ENCODE data around the gene CRMP1. TPM values are rescaled to one million over a fixed set of nuclear protein-coding genes. Genes with fewer than 3 reads are reported as not detected.

CRMP1 gene
- total RNA-seq, 1 experiment from 2014 or later, result 134 TPM

DNA sequence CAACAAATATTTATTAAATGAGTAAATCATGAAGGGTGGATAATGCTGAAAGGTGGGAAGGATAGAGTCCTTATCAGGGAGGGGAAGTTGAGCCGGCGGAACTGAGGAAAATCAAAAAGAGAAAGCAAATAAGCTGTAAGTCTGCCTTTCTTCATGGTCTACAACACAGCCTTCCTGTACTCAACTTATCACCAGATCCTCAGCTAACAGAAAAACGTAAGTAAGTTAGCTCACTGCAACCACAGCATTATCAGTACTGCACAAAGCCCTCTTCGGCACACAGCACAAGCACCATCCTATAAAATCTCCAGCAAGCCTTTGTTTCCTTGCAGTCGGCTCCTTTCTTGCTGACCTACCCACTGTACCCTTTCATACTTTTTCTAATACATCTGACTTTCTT is 70.3 kb downstream of the CRMP1 start:
- no peak overlapping the region for H3K4me3 Mint-ChIP-seq
- no peak overlapping the region for H3K27ac Mint-ChIP-seq
- no peaks in the 10 kb centered on the region; the same call in 1 of the 2 replicates for H3K4me1 Mint-ChIP-seq
- no peak for DNase-seq (ENCODE audit: low spot score)
- no peak for ATAC-seq
- ChIA-PET POLR2A (no interaction called here), CTCF (interaction anchor here (1.0 to 5.0 kb wide), 4 partner anchors 10 to 157 kb away, joined by 3 to 63 read pairs (median 12); no protein-coding TSS in a partner anchor)
- H3K36me3 Mint-ChIP-seq, result peaks cover 86% of the 10 kb centered on the region
- TF ChIP-seq JAZF1 (CRISPR knock-in tag; IDR thresholded peaks at IDR 0.05) (no peak), MXD4 (CRISPR knock-in tag; IDR thresholded peaks at IDR 0.05; ENCODE audit: borderline replicate concordance) (no peak), TEAD4 (CRISPR knock-in tag; IDR thresholded peaks at IDR 0.05) (no peak), NR3C1 (CRISPR knock-in tag; conservative IDR thresholded peaks at IDR 0.05; ENCODE audit: low read depth) (no peak), USF2 (CRISPR knock-in tag; IDR thresholded peaks at IDR 0.05) (no peak), SP1 (CRISPR knock-in tag; conservative IDR thresholded peaks at IDR 0.05) (no peak), PRRX2 (CRISPR knock-in tag; IDR thresholded peaks at IDR 0.05) (no peak), ESRRA (CRISPR knock-in tag; IDR thresholded peaks at IDR 0.05; ENCODE audit: borderline replicate concordance) (no peak), FOXK1 (CRISPR knock-in tag; IDR thresholded peaks at IDR 0.05) (no peak), FOXJ3 (CRISPR knock-in tag; IDR thresholded peaks at IDR 0.05; ENCODE audit: borderline replicate concordance) (no peak)
- no peaks in the 10 kb centered on the region for H3K9me3 Mint-ChIP-seq
- H3K27me3 Mint-ChIP-seq (ENCODE audit: low read depth), result no peaks in the 10 kb centered on the region

GRCh38 chr4:5821665-5822358 is 71.1 kb downstream of the CRMP1 start:
- Mint-ChIP-seq H3K4me3 (no peak overlapping the region), H3K9me3 (no peaks in the 10 kb centered on the region), H3K4me1 (no peaks in the 10 kb centered on the region; the same call in 1 of the 2 replicates), H3K27me3 (ENCODE audit: low read depth) (no peaks in the 10 kb centered on the region), H3K27ac (no peak overlapping the region), H3K36me3 (peaks cover 87% of the 10 kb centered on the region)
- POLR2A ChIA-PET, result no interaction called here
- ATAC-seq (peak; percentile 72), DNase-seq (ENCODE audit: low spot score) (peak; percentile 71)
- TF ChIP-seq EMX1 (CRISPR knock-in tag; IDR thresholded peaks at IDR 0.05), result 0 out of 2 replicates have a peak, but pooled peaks have one; percentile 17
- no peak for TF ChIP-seq NR3C1 (CRISPR knock-in tag; conservative IDR thresholded peaks at IDR 0.05; ENCODE audit: low read depth)
- TF ChIP-seq TCF7 (CRISPR knock-in tag; IDR thresholded peaks at IDR 0.05; ENCODE audit: low read depth), result no peak
- TF ChIP-seq FOXP1 (CRISPR knock-in tag; IDR thresholded peaks at IDR 0.05; ENCODE audit: borderline replicate concordance), result no peak
- TF ChIP-seq ZBTB43 (CRISPR knock-in tag; IDR thresholded peaks at IDR 0.05), result no peak
- no peak for TF ChIP-seq NFE2L1 (CRISPR knock-in tag; IDR thresholded peaks at IDR 0.05)
- TF ChIP-seq, protein P1, sequence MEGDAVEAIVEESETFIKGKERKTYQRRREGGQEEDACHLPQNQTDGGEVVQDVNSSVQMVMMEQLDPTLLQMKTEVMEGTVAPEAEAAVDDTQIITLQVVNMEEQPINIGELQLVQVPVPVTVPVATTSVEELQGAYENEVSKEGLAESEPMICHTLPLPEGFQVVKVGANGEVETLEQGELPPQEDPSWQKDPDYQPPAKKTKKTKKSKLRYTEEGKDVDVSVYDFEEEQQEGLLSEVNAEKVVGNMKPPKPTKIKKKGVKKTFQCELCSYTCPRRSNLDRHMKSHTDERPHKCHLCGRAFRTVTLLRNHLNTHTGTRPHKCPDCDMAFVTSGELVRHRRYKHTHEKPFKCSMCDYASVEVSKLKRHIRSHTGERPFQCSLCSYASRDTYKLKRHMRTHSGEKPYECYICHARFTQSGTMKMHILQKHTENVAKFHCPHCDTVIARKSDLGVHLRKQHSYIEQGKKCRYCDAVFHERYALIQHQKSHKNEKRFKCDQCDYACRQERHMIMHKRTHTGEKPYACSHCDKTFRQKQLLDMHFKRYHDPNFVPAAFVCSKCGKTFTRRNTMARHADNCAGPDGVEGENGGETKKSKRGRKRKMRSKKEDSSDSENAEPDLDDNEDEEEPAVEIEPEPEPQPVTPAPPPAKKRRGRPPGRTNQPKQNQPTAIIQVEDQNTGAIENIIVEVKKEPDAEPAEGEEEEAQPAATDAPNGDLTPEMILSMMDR (IDR thresholded peaks at IDR 0.05), result peak; percentile 93
- TF ChIP-seq TP53 (CRISPR knock-in tag; IDR thresholded peaks at IDR 0.05), result no peak
- TF ChIP-seq, protein P2, sequence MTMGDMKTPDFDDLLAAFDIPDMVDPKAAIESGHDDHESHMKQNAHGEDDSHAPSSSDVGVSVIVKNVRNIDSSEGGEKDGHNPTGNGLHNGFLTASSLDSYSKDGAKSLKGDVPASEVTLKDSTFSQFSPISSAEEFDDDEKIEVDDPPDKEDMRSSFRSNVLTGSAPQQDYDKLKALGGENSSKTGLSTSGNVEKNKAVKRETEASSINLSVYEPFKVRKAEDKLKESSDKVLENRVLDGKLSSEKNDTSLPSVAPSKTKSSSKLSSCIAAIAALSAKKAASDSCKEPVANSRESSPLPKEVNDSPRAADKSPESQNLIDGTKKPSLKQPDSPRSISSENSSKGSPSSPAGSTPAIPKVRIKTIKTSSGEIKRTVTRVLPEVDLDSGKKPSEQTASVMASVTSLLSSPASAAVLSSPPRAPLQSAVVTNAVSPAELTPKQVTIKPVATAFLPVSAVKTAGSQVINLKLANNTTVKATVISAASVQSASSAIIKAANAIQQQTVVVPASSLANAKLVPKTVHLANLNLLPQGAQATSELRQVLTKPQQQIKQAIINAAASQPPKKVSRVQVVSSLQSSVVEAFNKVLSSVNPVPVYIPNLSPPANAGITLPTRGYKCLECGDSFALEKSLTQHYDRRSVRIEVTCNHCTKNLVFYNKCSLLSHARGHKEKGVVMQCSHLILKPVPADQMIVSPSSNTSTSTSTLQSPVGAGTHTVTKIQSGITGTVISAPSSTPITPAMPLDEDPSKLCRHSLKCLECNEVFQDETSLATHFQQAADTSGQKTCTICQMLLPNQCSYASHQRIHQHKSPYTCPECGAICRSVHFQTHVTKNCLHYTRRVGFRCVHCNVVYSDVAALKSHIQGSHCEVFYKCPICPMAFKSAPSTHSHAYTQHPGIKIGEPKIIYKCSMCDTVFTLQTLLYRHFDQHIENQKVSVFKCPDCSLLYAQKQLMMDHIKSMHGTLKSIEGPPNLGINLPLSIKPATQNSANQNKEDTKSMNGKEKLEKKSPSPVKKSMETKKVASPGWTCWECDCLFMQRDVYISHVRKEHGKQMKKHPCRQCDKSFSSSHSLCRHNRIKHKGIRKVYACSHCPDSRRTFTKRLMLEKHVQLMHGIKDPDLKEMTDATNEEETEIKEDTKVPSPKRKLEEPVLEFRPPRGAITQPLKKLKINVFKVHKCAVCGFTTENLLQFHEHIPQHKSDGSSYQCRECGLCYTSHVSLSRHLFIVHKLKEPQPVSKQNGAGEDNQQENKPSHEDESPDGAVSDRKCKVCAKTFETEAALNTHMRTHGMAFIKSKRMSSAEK (CRISPR knock-in tag; IDR thresholded peaks at IDR 0.05; ENCODE audit: borderline replicate concordance), result peak; percentile 89; the same call in 1 of the 2 replicates
- TF ChIP-seq, protein P3, sequence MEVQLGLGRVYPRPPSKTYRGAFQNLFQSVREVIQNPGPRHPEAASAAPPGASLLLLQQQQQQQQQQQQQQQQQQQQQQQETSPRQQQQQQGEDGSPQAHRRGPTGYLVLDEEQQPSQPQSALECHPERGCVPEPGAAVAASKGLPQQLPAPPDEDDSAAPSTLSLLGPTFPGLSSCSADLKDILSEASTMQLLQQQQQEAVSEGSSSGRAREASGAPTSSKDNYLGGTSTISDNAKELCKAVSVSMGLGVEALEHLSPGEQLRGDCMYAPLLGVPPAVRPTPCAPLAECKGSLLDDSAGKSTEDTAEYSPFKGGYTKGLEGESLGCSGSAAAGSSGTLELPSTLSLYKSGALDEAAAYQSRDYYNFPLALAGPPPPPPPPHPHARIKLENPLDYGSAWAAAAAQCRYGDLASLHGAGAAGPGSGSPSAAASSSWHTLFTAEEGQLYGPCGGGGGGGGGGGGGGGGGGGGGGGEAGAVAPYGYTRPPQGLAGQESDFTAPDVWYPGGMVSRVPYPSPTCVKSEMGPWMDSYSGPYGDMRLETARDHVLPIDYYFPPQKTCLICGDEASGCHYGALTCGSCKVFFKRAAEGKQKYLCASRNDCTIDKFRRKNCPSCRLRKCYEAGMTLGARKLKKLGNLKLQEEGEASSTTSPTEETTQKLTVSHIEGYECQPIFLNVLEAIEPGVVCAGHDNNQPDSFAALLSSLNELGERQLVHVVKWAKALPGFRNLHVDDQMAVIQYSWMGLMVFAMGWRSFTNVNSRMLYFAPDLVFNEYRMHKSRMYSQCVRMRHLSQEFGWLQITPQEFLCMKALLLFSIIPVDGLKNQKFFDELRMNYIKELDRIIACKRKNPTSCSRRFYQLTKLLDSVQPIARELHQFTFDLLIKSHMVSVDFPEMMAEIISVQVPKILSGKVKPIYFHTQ (CRISPR knock-in tag; IDR thresholded peaks at IDR 0.05), result 0 out of 2 replicates have a peak, but pooled peaks have one; percentile 40
- TF ChIP-seq OVOL2 (CRISPR knock-in tag; IDR thresholded peaks at IDR 0.05; ENCODE audit: borderline replicate concordance), result no peak
- CTCF ChIA-PET, result interaction anchor here (0.5 to 5.0 kb wide), 57 partner anchors 9 to 660 kb away, joined by 3 to 63 read pairs (median 4); partner anchors contain the start of genes CRMP1 and WFS1

All from WTC11 (cell line).